HG02798 (cell line): Measurements from ENCODE around the gene LMX1B.

Source experiments
- ATAC-seq: cut with Tn5 transposase; IDR thresholded peaks from one replicate; pipeline ENCODE4 v1.9.1; 2021; ENCODE audit warnings: mild to moderate bottlenecking; ENCODE audit not compliant: unreplicated experiment, poor library complexity

The LMX1B gene

DNA sequence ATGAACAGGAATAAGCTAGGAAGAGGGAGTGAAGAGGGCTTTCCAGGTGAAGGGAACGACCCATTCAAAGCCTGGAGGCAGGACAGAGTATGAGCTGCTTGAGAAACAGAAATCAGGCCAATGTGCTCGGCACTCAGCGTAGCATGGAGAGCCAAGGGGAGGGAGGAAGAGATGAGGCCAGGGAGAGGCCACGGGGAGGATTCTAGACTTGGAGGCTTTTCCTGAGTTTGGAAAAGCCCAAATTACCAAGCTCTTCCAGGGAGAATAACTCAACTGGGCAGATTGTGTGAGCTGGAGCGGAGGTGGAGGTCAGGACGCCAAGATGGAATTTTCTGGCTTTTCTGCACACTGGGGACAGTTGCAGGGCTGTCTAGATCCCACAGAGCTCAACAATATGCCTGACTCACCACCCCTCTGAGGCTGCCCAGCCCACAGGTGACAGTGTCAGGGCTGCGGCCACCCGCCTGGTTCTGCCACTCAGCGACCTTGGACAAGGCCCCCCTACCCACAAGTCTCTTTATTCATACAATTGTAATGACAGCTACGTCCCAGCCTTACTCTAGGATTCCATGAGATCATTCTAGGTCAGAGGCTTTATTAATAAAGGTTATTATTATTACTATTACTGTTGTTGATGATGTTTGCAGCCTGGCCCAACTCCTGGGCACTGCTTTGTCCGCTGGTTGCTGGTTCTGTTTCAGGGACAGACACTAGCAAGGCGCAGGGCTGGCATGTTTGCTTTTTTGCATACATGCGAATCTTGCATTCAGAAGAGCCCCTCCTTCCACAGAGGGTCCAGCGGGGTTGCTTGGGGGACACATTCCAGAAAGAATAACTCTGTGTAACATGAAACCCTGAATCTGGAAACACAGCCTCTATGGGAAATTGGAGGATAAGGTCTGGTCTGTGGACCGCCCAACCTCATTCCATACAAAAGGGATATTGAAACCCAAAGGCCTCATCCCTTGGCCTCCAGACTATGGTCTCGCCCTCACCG lies 9.4 kb upstream of the LMX1B start:
- ATAC-seq: no peak

DNA sequence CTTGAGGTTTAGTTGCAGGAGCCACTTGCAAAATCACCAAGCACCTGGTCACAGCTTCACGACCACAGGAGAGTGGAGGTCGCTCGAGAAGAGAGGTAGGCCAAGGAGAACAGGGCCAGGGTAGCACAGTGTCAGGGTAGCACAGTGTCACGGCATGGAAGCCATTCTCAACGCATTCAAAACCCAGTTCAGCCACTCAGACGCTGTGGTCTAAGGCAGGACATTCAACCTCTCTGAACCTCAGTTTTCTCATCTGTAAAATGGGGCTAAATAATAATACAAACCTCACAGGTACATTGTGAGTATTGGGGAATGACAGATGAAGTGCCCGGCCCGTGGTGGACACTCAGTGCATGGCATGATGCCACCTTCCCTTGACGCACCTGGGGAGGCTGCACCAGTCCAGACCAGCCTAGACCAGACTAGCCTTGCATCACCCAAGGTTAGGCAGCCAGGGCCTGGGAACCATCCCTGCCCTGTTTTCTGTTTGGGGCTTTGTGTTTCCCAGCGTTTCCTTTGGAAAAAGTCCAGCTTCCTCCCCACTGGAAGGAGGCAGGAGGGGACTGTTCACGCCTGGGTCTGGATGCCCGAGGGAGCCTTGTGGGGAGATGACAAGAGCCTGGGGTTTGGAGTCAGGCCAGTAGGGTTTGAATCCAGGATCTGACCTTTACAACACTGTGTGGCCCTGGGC lies 7.8 kb upstream of the LMX1B start:
- ATAC-seq: no peak

DNA sequence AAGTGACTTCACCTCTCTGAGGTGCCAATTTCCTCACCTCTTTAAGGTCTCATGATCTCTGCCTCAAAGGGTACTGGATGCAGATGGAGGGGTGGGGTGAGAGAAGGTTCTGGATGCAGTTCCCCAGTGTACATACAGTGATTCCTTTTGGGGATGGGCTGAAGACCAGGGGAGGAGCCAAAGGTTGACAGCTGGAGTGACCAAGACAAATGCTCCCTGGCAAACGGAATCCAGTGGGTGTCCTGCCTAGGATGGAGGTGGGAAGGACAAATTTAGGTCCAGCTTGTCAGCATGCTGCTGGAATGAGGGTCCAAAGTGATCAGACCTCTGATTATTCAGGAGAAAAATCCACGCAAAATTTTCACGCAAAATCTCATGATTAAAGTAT lies 7.3 kb upstream of the LMX1B start:
- ATAC-seq: no peak

DNA sequence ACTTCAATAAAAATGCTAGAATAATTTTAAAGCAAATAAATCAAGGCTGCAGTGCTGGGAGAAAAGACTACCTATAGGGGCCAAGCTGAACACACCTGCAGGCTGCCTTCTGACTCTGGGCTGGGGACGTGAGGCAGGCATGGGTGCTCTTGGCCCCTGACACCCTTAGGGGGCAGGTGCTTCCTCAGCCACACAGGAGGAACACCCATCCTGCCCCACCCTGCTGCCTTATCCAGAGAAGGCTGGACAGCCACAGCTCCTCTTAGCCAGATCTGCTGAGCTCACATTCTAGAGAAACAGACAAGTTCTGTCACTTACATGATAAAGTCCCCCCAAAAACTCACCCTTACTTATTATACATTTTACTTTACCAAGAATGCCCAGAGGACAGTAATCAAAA lies 6.6 kb upstream of the LMX1B start:
- no peak for ATAC-seq

DNA sequence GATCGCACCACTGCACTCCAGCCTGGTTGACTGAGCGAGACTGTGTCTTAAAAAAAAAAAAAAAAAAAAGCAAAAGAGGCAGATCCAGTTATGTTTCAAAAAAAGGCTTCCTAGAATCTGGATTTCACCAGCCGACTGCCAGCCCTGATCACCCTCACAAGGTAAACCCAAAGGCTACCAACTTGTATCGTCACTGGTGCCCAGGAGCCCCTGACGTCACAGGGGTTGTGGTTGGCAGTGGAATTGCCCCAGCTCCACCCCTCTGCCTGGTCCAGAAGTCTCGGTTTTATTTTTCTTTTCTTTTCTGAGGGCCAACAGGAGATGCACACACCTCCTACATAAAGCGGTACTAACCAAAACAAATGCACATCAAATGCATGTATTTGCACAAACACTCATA lies 6.0 kb upstream of the LMX1B start:
- ATAC-seq: no peak

DNA sequence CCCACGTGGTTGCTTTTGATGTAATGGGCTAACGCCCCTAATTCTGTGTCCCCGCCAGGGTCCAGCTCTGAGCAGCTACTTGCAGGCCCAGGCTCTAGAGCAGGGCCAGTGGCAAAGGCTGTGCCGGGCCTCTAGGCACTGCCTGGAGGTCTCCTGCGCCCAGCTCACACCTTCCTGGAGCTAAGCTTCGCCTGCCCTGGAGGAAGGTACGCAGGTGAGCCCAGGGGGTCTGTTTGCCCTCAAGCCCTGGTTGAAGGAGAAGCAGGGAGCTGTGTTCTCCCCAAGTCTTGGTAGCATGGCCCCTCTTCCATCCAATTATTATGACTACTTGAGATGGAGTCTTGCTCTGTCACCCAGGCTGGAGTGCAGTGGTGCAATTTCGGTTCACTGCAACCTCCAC lies 5.2 kb upstream of the LMX1B start:
- ATAC-seq: no peak

DNA sequence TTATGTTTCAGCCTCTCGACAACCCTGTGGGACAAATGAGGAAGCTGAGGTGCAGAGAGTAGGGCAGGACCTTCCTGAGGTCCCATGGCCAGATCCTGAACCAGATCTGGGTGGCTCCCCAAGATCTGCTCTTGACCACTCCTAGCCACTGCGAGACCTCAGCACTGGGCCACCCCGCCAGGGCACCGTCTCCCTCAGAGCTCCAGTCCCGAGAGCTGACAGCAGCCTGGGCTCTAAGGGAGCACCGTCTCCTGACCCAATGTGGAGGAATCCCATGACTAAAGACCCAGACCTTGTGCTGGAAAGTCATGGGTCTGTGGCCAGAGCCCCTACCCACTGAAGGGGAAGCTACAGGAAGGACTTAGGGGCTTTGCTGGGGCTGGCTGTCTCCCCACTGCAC lies 4.5 kb upstream of the LMX1B start:
- ATAC-seq: no peak

DNA sequence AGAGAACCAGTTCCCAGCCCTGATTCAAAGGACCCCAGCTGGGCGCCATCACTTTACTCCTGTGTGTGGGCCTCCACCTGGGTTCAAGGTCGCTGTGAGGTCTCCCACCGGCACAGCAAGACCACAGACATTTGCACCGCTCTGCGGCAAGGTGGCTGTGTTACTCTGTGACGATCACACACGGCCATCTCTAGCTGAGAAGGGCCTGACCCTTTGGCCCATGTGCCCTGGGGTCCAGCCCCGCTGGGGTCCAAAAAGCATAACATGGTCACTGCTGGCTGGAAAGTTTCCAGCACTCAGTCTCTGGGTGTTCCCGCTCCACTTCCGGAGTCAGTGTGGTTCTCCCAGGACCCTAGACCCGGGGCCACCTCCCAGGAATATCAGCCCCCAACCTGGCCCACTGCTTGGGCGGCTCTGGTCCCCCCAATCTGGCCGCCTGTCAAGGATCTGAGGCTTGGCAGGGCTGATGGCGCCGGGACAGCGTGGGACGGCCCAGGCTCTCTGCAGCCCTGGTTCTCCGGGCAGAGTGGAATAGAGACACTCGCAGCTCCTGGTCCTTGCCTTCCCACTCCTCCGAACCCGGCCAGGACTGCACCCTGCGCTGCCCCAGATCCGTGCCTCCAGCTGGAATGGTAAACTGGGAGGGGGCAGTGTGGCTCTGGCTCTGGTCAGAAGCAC lies 3.9 kb upstream of the LMX1B start:
- ATAC-seq: no peak

DNA sequence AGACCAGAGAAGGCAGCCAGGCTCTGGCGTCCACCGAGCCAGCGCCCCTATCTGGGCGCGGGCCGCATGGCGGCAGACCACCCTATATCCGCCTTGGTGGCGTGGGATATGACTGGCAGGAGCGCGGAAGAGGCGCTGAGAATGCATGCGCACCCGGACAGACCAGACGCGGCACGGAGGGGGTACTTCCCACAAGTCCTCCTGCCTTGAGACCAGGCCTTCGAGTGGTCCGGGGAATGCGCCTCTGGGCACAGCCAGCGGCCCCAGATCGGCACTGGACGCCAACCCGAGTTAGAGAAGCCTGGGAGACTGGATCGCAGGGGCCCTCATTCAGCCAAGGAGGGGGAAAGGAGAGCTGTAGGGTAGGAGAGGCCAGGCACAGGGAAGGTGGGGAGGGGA lies 2.5 kb upstream of the LMX1B start:
- ATAC-seq: no peak

DNA sequence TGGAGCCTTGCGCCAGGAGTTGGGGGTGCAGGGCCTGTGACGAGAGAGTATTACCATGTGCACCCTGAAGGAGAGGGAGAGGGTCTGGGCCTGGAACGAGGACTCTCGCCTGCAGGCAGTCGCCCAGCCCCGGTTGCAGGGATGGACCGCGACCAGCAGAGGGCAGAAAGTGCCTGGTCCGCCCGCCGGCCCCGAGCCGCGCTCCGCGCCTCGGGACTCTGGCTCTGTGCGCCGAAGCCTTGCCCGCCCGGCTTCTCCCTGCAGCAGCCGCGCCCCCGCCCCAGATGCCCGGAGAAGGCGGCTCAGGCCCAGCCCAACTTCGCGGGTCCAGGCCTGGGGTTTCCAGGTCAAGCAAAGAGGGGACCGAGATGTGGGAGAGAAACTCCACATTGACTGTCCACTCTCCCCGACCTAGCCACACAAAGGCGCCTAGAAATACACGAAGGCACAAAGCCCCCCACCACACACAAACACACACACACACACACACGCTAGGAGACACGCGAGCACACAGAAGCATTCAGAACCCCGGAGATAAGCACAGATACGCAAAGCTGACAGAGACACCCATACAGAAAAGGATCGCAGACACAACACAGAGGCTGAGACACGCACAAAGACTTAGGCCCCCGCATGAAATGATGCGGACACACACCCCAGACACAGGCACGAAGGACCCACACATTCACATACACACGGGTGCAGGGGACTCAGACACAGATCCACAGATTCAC lies 2.0 kb upstream of the LMX1B start:
- ATAC-seq: no peak

DNA sequence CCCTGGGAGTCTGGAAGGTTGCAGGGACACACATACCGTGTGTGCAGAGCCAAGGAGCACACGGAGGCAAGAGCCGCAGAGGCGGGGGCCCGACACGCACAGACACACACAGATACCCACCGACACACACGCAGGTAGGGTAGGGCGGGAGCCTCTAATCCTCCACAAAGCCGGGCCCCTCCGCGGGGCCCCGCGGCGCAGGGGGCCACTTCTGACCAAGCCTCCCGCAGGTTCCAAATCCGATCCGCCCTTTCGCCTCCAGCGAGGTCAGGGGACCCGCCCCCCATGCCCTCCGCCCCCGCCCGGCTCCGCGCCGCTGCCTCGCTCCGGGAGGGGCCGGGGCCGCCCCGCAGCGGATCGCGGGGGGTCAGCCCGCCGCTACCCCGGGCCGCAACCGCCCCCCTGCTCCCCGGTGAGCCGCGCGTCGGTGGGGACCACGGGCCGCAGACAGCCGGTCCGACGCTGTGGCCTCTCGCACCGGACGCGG lies 1.4 kb upstream of the LMX1B start:
- no peak for ATAC-seq

DNA sequence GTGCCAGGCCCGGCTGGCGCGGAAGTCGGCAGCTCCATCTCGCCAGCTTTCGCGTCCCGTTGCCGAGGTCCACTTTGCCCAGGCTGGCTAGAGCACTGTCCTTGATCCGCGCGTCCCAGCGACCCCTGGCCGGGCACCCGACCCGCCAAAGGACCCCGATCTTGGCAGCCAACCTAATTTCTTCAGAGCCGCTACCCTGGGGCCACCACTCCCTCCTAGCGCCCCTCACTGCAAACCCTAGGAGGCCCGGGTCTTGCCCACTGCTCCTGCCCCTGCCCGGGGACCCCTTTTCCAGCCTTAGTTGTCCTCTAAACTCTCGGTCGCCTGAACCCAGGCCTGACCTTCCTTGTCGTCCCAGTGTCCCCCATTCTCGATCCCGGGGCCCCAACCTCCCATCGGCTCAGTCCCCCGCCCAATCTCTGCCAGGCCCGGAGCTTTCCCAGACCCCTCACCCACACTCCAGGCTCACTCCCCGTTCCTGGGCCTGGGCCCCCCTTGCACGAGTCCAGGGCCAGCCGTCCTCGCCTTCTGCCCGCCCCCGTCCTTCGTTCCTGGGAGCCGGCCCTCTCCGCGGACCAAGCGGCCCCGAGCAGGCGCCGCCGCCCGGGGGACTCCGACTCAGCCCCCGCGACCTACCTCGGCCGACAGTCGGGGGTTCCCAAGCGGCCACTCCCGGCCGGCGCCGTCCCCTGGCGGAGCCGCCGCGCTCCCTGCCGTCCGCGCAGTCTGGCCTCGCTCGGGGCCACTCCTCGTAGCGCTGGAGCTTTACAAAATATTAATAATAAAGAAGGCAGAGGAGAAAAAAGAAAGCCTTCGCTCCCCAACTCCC lies 701 bp upstream of the LMX1B start:
- ATAC-seq: no peak

DNA sequence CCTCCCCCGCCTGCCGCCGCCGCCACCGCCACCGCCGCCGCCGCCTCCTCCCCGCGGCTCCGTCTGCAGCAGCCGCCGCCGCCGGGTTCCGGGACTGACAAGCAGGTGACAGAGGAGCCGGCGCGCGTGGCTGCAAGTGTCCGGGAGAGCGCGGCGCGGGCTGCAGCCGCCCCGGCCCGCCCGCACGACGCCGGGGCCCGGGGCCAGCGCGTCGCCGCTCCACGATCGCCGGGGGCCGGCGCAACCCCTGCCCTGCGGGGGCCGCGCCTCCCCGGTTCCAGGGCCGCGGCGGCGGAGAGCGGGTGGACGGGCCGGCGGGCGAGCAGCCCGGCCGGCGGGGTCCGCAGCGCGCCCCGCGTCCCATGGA lies 343 bp downstream of the LMX1B start:
- ATAC-seq: no peak

DNA sequence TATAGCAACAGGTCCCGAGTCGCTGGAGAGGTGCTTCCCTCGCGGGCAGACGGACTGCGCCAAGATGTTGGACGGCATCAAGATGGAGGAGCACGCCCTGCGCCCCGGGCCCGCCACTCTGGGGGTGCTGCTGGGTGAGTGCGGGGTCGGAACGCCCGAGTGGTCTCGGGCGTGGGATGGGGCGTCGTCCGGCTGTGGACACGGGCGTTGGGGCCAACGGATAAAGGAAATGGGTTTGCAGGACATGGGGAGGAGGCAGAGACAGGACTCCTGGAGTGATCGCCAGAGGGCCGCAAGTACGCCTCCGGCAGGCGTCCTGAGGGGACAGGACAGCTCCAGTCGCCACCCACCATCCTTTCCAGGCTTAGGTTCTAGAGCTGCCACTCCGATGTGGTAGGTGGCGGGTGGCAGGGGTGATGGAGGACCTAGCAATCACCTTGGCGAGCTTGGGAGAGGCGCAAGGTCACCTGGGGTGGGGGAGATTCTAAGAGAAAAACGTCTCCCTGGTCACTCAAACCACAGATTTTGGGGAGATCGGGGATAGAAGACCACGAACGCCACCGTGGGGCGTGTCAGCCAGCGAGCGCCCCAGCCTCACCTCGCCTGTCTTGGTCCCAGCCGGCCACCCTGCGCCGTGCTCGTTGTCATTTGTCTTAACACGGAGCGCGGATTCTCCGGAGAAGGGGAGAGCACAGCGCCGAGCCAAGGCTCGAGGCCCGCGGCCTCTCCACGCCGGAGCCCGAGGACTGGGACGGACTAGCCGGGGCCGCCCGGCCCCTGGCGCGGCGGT lies 922 bp downstream of the LMX1B start:
- ATAC-seq: no peak

DNA sequence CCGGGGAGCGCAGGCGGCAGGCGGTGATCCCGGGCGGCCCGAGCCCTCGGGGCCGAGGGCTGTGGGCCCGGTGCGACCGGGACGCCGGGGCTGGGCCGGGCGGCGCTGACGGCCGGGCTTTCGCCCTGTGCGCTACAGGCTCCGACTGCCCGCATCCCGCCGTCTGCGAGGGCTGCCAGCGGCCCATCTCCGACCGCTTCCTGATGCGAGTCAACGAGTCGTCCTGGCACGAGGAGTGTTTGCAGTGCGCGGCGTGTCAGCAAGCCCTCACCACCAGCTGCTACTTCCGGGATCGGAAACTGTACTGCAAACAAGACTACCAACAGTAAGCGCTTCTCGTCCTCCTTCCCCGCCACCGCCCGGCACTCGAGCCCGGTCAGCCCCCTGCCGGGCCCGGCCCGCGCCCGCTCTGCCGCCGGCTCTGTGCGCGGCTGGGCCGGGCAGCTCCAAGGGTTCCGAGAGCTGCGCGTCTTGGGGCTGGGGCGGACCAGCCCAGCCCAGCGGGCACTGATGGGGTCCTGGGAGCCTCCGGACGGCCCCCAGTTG lies 1.6 kb downstream of the LMX1B start:
- ATAC-seq: no peak

DNA sequence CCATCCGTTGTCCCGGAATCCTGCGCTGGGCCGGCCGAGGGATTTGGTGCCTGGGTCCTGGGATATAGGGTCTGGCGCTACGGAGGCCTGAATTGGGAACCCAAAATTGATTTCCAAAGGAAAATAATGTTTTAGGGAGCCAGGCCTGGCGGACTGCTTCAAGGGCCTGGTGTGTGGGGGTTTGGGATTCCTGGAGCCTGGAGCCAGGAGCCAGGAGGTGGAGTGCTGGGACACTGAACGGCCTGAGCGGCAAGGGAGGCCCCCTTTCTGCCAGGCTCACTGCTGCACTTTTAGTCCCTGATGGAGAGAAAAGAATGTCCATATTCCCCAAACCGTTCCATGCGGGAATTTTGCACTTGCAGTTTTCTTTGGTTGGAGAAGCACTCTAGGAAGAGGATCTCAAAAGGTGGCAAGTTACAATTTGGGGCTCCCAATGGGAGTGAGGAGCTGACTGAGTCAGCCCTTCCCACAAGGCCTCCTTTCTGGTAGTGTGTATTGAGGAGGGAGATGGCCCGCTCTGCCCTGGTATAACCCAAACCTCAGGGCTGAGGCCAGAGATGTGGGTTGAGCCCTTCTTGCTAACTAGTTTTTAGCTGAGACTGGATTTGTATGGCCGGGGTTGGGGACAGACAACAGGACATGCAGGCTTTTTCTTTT lies 2.2 kb downstream of the LMX1B start:
- no peak for ATAC-seq

DNA sequence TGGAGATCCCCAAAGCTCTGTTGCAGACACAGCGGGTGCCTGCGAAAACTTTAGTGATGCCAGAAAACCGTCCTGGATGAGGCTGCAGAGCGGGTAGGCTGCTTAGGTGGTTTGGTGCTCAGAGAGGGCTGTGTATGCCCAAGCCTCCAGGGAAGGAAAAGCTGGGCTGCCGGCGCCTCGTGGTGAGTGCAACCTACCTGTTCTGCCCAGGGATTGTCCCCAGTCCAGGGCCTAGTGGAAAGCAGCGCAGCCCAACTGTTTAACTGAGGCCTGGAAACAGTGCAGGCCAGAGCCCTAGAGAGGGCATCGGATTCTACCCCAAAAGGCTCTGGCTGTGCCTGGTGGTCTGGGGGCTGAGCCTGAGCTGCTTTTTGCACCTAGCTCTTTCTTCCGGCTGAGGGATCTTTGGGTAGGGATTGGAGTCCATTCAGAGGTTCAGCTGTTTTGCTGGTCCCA lies 2.8 kb downstream of the LMX1B start:
- no peak for ATAC-seq
